ENCODE data around the gene TNFSF8.

The TNFSF8 gene

DNA sequence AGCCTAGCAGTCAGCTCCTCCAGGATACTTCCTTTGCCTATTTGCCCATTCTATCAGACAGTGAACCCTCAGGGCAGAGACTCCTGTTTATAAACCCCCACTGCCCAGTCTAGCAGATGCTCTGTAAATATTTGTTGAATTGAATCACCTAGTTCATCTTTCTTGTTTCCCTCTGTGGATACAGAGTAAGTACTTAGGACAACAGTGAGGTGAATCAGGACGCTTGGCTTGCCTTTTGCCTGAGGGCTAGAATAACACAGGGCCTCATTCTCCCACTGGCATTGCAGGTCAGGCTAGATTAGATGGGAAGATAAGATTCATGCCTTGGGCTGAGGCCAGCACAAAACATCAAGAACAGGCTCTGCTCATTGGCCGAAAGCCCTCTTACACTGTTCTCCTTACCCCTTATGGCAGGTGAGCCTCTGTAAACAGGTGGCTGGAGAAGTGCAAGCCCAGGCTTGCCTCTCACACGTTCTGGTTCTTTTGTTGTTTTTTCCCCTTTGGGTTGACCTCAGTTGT lies 22.2 kb downstream of the TNFSF8 start:
- in situ Hi-C loops (cut with MboI; ENCODE audit: low sequenced_read_pairs) = loop anchor here (10.0 to 25.0 kb wide), 3 partner anchors 107 to 496 kb away; no protein-coding TSS in a partner anchor

DNA sequence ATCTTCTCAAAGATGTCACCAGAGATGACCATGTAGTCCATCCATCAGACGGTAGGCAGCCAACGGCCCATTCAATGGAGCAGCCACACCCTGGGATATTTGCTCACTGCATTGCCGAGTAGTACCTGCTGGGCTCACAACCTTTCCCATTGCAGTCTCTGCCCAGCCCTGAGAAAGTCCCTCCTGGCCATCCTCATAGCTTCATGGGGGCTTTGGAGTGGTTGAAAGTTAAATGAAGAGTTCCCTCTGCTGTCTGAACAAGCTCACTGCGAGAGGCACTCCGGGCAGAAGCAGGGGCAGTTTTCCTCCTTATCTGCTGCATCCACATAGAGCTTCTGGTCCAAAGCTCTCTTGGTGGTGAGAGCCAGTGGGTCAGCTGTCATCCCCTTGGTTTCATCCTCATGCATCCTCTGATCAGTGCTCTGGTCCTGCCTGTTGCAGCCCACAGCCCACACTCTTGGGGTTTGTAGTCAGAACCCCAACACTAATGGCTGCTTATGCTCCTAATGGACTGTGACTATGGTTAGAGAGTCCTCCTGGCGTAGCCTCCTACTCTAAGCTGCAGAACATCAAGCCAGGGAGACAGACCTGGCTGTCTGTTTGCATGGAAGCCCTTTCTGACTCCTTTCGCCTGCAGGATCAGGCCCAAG lies 23.3 kb downstream of the TNFSF8 start:
- in situ Hi-C loops (cut with MboI; ENCODE audit: low sequenced_read_pairs) = loop anchor here (10.0 to 25.0 kb wide), 3 partner anchors 108 to 495 kb away; no protein-coding TSS in a partner anchor

DNA sequence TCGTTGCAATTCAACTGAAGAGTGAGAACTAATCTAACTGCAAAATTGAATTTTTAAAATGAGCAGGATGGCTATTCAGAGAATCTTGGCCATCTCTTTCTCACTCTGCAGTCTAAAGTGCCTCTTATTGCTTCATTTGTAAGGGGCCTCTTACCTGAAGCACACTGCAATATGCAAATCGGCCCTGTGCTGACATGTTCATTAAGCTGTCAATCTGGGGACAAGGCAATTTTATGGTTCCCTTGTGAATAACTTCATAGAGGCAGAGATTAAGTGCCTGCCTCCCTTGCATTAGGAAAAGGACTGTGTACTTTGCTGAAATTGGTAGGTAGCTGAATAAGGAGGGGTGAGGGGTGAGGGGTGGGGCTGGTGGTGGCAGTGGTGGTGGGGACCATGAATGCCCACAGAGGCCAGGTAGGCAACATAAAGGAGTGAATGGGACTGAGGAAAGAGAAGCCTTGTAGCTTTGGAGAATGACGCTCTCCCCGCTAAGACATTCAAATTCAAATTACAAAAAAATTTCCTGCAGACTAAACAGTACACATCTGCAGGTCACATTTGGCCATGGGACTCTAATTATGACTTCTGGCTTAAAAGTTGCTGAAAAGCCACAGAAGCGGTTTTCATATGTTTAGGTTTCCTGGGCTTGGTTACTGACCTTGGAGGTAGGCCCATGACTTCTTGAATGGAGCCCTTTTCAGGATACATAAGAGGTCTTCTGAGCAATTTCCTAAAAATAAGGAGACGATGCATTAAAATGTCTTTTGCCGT lies 25.0 kb downstream of the TNFSF8 start:
- in situ Hi-C loops (cut with MboI; ENCODE audit: low sequenced_read_pairs) = loop anchor here (10.0 to 25.0 kb wide), 3 partner anchors 109 to 493 kb away; no protein-coding TSS in a partner anchor

DNA sequence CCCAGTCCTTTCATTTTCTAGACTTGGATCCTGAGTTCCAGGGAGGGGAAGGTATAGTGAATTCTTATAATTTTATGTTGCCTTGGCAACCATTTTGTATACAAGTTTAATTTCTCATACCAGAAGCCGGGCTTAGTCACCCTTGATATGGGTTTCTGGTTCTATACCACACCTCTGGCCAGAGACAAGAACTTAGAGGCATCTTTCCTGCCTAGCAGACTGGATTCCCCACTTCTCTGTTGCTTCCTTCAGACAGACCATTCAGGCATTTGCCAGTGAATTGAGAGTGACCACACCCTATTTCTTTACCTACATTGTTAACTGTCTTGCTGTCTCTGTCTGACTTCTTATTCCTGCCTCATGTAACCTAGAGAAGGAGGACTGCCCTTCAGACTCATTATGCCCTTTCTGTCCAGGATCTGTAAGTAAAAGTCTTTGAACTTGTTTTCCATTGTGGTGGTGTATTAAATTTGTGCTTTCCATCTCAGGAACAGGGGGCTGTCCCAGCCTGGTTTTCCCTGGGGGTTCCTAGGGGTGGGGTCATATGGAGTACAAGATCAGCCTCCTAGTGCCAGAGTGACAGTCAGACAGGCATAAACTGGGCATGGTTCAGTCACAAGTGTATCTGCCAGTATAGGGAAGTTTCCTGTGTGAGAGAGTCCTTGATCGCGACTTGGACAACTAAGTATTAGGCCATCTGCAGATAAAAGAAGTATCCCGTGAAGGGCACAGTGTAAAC lies 27.4 kb downstream of the TNFSF8 start:
- in situ Hi-C loops (cut with MboI; ENCODE audit: low sequenced_read_pairs) = loop anchor here (10.0 to 25.0 kb wide), 3 partner anchors 112 to 491 kb away; no protein-coding TSS in a partner anchor

DNA sequence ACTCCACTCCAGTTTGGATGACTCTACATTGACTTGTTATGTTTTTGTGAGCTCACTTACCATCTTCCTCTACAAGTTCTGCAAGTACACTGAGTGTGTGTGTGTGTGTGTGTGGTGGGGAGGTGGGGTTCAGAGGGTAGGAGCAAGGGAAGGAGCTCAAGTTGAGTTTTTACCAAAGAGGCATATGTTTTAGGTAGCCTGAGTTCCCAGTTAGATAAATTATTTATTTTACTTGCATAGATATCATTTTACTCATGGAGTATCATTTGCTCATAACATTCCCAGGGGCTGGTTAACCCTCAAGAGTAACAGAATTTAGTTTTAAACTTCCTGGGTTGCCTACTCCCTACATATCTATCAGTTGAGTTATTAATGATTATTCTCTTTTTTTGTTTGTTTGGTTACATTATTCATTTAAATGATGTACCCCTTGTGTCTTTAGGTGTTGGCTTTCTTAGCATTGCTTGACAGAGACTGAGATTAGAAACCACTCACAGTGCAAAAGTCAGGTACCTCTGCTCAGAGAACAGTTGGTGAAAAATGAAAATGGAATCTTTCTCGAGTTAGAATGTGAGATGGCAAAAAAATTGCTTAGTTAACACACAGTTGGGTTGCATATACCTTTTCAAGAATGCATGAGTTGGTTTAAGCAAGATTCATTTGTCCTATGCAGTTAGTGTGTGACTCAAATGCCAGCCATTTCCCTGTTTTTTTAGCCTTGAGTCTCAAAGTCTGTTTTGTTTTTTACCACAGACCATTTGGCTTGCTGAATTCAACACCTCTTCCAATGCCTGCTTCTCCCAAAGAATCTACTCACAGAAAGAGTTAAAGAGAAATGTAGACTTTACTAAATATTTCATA lies 29.2 kb downstream of the TNFSF8 start:
- in situ Hi-C loops (cut with MboI; ENCODE audit: low sequenced_read_pairs) = loop anchor here (10.0 to 25.0 kb wide), 3 partner anchors 114 to 489 kb away; no protein-coding TSS in a partner anchor

- in situ Hi-C loops (cut with MboI; ENCODE audit: low sequenced_read_pairs) = loop anchor here (10.0 to 25.0 kb wide), 3 partner anchors 115 to 488 kb away; no protein-coding TSS in a partner anchor
Observed at GRCh38 chr9:114899995-114900394, 30.4 kb downstream of the TNFSF8 start.

DNA sequence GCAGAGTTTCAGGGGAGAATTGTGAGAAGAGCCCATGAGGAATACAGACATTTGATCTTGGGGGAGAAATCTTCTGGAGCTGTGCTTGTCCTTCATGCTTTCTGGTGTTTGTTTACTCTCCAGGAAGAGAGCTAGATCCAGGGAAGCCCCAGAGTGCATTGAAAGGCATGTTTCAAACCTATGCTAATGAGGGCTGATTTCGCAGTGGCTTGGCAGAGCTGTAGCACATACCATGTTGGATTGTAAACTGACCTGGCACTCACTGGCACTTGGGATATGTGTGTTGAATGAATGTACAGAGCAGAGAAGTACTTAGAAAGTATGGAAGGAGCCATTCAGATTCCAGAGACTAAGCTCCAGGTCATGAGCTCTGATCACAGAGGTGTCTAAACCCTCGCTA lies 30.9 kb downstream of the TNFSF8 start:
- in situ Hi-C loops (cut with MboI; ENCODE audit: low sequenced_read_pairs) = no loop called here

DNA sequence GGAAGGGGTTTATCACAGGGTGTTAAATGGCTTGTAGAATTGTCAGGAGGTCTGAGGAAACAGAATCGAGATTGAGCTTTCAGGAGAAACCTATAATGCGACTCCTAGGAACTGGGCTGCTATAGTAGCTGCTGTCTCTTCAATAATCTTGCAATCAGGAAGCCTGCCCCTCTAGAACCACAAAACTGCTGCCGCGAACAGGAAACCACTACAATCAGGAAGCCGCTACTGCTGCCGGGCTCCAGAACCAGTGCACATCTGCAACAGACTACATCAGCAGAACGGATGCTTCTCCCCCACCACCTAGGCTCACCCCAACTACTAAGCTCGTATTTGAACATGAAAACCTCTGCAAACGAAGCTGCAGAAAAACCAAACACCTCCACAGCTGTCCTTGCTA lies 31.6 kb downstream of the TNFSF8 start:
- in situ Hi-C loops (cut with MboI; ENCODE audit: low sequenced_read_pairs) = no loop called here

GRCh38 chr9:114897196-114897595 lies 33.2 kb downstream of the TNFSF8 start:
- in situ Hi-C loops (cut with MboI; ENCODE audit: low sequenced_read_pairs) = no loop called here

DNA sequence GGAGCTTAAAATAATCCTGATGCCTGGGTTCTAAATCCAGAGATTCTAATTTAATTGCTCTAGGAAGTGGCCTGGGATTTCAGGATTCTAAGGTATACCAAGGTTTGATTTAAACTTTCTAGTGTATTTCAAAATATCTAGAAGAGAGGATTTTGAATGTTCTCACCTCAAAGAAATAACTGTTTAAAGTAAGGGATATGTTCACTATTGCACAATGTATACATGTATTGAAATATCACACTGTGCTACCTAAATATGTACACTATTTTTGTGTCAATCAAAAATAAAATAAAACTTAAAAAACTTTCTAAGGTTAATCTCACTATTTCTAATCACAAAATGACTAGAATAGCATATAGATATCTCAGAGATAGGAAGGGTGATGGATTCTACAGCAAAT lies 34.0 kb downstream of the TNFSF8 start:
- in situ Hi-C loops (cut with MboI; ENCODE audit: low sequenced_read_pairs) = no loop called here

- in situ Hi-C loops (cut with MboI; ENCODE audit: low sequenced_read_pairs) = no loop called here
Observed at GRCh38 chr9:114895521-114895991, 34.8 kb downstream of the TNFSF8 start.

GRCh38 chr9:114894609-114895433 lies 35.6 kb downstream of the TNFSF8 start:
- in situ Hi-C loops (cut with MboI; ENCODE audit: low sequenced_read_pairs) = no loop called here

GRCh38 chr9:114894206-114894605 lies 36.2 kb downstream of the TNFSF8 start:
- in situ Hi-C loops (cut with MboI; ENCODE audit: low sequenced_read_pairs) = no loop called here

- in situ Hi-C loops (cut with MboI; ENCODE audit: low sequenced_read_pairs) = no loop called here
Observed at GRCh38 chr9:114893221-114894010, 37.0 kb downstream of the TNFSF8 start.

DNA sequence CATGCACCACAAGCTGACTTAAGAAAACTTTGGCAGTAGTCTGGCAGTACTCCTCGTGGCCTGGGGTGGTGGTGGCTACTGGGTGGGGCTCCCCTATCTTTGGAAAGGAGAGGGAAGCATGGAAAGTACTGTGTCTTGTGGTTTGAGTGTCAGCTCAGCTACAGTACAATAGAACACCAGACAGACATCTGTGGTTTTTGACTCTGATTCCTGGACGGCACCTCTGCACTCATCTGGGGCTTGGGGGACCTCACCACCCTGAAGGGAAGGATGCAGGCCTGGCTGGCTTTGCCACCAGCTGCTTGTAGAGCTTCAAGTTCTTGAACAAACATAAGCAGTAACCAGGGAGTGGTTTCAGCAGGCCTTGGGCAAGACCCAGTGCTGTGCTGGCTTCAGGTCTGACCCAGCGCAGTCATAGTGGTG lies 40.6 kb downstream of the TNFSF8 start:
- in situ Hi-C loops (cut with MboI; ENCODE audit: low sequenced_read_pairs) = no loop called here

DNA sequence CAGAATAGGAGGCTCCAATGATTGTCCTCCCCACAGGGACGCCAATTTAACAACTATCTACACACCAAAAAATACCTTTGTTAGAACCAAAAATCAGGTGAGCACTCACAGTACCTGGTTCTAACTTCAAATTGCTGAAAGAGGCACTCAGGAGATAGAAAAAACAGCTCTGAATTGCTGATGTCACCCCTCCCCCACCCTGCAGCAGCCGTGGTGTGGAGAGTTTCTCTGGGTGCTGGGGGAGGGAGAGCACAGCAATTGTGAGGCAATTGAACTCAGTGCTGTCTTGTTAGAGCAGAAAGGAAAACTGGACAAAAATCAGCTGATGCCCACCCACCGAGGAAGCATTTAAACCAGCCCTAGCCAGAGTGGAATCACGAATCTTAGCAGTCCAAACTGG lies 41.8 kb downstream of the TNFSF8 start:
- in situ Hi-C loops (cut with MboI; ENCODE audit: low sequenced_read_pairs) = no loop called here

GRCh38 chr9:114887963-114888362 lies 42.4 kb downstream of the TNFSF8 start:
- in situ Hi-C loops (cut with MboI; ENCODE audit: low sequenced_read_pairs) = no loop called here

GRCh38 chr9:114884787-114885452 lies 45.5 kb downstream of the TNFSF8 start:
- in situ Hi-C loops (cut with MboI; ENCODE audit: low sequenced_read_pairs) = no loop called here

Data from HL-60/S4 treated with retinoic acid at 250 ng/mL for 4 days and 3 days (cell line).